Ovary (tissue), 9 donors: ENCODE results near the gene CDC14A. TPM values are rescaled to one million over a fixed set of nuclear protein-coding genes. Genes with fewer than 3 reads are reported as not detected.

ENCODE experiments used
- DNase-seq, 5 donors: peaks; one replicate each; pipeline ENCODE4 v3.0.0-alpha.2; 2019 to 2020
- H3K27ac ChIP-seq, 2 donors: fragments of 200-600 bp; one replicate each; pipeline versions ENCODE4 v1.5.1 to v1.8.0; 2019 to 2022
- H3K27me3 ChIP-seq: fragments of 200-600 bp; one replicate; pipeline ENCODE4 v1.8.0; 2022
- H3K36me3 ChIP-seq: fragments of 200-600 bp; sonication (generic); one replicate; pipeline ENCODE4 v1.5.1; 2019
- H3K4me1 ChIP-seq: one replicate; pipeline ENCODE4 v1.8.1; 2013; ENCODE audit warnings: mild to moderate bottlenecking, moderate library complexity; ENCODE audit not compliant: insufficient read depth
- H3K4me3 ChIP-seq: fragments of 200-600 bp; sonication (generic); one replicate; pipeline ENCODE4 v1.5.1; 2017
- H3K9me3 ChIP-seq, 2 donors: fragments of 200-600 bp in 1 of 2; sonication (generic) in 1 of 2; one replicate each; pipeline versions ENCODE4 v1.5.1 to v1.8.1; 2013 to 2019; ENCODE audit warnings: mild to moderate bottlenecking in 1 of 2, moderate library complexity in 1 of 2
- CTCF ChIP-seq, 3 donors: fragments of 450-650 bp in 2 of 3; fragments of 200-600 bp in 1 of 3; IDR thresholded peaks; one replicate each; pipeline versions ENCODE4 v1.5.1 to v1.8.0; 2016 to 2022; ENCODE audit warnings: antibody characterized with exemption in 3 of 3, mild to moderate bottlenecking in 1 of 3
- EP300 ChIP-seq: sonication (generic); formaldehyde crosslinking; IDR thresholded peaks from one replicate; pipeline ENCODE4 v1.6.1; 2017; ENCODE audit warnings: antibody characterized with exemption
- POLR2A ChIP-seq: fragments of 450-650 bp; IDR thresholded peaks from one replicate; pipeline ENCODE4 v1.6.1; 2017; ENCODE audit warnings: antibody characterized with exemption, mild to moderate bottlenecking, moderate library complexity
- WGBS, 3 donors: extraction: QIAGEN DNeasy Blood & Tissue Kit in 1 of 3; methylation state at CpG; one replicate each; pipeline versions ENCODE4 v1.1.5 to v1.1.7; 2013 to 2017; 5-methylcytosine and 5-hydroxymethylcytosine counted together
- intact Hi-C, 4 donors: fragments of 100-400 bp; cut with DNase I; formaldehyde crosslinking; loops; one replicate each; pipeline versions ENCODE4 v1.11.0 to v1.15.1; 2022 to 2023
- polyA plus RNA-seq, 2 donors: library from polyadenylated mRNA; stranded (reverse); fragments of 200-250 nt in 1 of 2; fragments of 350-450 nt in 1 of 2; fragmentation: Illumina TruSeq in 1 of 2; extraction: RNeasy Lipid Tissue Mini Kit (QIAGEN cat#74804) in 1 of 2; gene quantifications; one replicate each; pipeline ENCODE4 v1.2.3, GENCODE V29; 2013 to 2014
- total RNA-seq, 7 donors: library from RNA; depleted of rRNA in 2 of 7; stranded (reverse); fragments of >200 nt in 2 of 7; fragmentation: NEBNext Ultra II Directional in 3 of 7; extraction: Animal tissue kit (Norgen Biotek cat#: 25700) in 3 of 7; gene quantifications; one replicate each; pipeline versions ENCODE4 v1.1.0 to v1.2.4, GENCODE V29; 2016 to 2023
- donor health status: DM: no; HTN: no; CAD: no; lungs with moderate emphysema.
- donor health status: DM: no; HTN: no; CAD: no.
- donor health status: Bipolar disorder and iron deficiency.
- donor health status: DM: yes; HTN: yes; CAD: no.
- donor health status: DM: no; HTN: no; CAD: no.
- donor health status: DM: yes; HTN: yes; CAD: no.

The CDC14A gene
- total and polyA plus RNA-seq, 9 donors = 4.6 to 47.4 (median 8.6) TPM

GRCh38 chr1:100497796-100498195 lies 145.5 kb downstream of the CDC14A start:
- Histone ChIP-seq H3K36me3 (no peaks in the 10 kb centered on the region), H3K9me3 (no peaks in the 10 kb centered on the region), H3K4me1 (no peaks in the 10 kb centered on the region), H3K4me3 (no peak overlapping the region), H3K27ac (no peak overlapping the region), H3K27me3 (no peaks in the 10 kb centered on the region)
- no peak for TF ChIP-seq POLR2A
- no peak for TF ChIP-seq EP300
- TF ChIP-seq CTCF (IDR thresholded peaks at IDR 0.05) = no peak
- intact Hi-C loops = loop anchor here in 1 of 4 donors (2.0 kb wide), 1 partner anchor 105 kb away; no protein-coding TSS in a partner anchor
- 95 to 96% (median 96%) methylated on average over 4 of the region's 4 CpGs for WGBS, 3 donors
- no peak for DNase-seq

DNA sequence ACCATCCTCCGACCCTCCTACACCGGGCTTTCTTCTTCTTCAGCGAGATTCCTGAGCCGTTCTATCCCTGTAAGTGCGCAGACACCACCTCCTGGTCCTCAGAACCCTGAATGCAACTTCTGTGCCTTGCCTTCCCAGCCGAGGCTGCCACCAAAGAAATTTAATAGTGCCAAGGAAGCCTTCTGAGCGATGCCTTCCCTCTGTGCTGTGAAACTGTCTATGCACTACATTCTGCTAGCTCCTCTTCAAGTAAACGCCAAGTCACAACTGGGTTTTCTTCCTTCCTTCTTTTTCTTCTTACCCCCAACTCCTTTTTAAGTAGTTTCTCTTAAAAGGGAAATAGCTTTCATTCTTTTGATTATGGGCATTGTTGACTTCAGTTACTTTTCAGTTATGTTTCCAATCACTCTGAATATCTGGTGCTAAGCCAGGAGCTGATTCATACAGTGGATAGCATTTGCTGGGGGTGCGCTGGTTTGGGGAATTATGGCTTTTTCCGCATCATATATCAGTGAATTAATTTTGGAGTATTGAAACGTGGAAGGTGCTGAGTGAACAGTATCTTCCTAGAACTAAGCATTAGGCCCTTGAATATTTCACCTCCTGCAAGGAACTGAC lies 147.0 kb downstream of the CDC14A start:
- no peak for DNase-seq
- no peak overlapping the region for H3K27ac ChIP-seq
- no peak overlapping the region for H3K4me3 ChIP-seq
- H3K36me3 ChIP-seq = no peaks in the 10 kb centered on the region
- no peaks in the 10 kb centered on the region for H3K4me1 ChIP-seq
- no peaks in the 10 kb centered on the region for H3K9me3 ChIP-seq
- TF ChIP-seq POLR2A = no peak
- TF ChIP-seq EP300 = no peak
- no peak for TF ChIP-seq CTCF (IDR thresholded peaks at IDR 0.05)
- 93 to 94% (median 93%) methylated on average over 11 of the region's 11 CpGs for WGBS, 3 donors
- no peaks in the 10 kb centered on the region for H3K27me3 ChIP-seq
- intact Hi-C loops = loop anchor here in 1 of 4 donors (2.0 kb wide), 1 partner anchor 103 kb away; no protein-coding TSS in a partner anchor

DNA sequence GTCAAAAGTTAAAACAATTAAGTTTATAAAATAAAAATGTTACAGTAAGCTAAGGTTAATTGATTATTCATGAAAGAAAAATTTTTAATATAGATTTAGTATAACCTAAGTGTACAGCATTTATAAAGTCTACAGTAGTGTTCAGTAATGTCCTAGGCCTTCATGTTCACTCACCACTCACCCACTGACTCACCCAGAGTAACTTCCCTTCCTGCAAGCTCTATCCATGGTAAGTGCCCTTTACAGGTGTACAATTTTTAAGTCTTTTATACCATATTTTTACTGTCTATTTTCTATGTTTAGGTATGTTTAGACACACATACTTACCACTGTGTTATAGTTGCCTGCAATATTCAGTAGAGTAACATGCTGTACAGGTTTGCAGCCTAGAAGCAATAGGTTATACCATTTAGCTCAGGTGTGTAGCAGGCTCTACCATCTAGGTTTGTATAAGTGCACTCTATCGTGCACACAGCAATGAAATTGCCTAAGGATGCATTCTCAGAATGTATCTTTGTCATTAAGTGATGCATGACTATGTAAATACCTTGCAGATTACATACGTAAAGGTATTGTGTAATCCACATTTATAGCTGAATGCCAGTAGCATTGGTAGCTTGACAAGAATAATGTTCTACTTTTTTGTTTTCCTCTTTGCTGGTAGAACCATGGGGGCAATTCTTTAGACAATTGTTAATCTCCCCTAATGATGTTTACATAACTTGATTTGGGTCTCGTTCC lies 149.9 kb downstream of the CDC14A start:
- Histone ChIP-seq H3K4me3 (no peak overlapping the region), H3K9me3 (no peaks in the 10 kb centered on the region), H3K27ac (no peak overlapping the region), H3K36me3 (no peaks in the 10 kb centered on the region), H3K27me3 (no peaks in the 10 kb centered on the region), H3K4me1 (no peaks in the 10 kb centered on the region)
- TF ChIP-seq EP300 (no peak), CTCF (IDR thresholded peaks at IDR 0.05) (no peak), POLR2A (no peak)
- no peak for DNase-seq
- intact Hi-C loops = no loop called here
- WGBS, 3 donors = 68 to 71% (median 69%) methylated on average over 3 of the region's 3 CpGs

DNA sequence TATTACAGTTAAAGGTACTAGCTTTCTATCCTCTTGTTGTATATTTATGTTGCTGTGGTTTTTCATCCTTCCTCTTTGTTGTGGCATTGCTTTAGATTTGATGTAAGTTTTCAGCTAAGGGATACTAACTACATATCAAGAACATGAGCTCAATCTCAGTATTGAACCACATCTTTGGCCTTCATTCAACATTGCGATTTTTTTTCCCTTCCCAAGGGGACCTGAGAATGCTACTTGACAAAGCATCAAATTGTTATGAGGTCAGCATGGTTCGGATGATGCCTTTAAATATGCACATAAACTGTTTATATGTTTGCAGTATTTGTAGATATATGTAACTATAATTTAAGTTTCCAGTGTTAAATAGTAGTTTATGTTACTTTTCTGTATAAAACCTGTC lies 153.9 kb downstream of the CDC14A start:
- WGBS, 3 donors = 89 to 92% (median 92%) methylated on average over 2 of the region's 2 CpGs
- H3K27me3 ChIP-seq = no peaks in the 10 kb centered on the region
- no peak overlapping the region for H3K27ac ChIP-seq
- H3K36me3 ChIP-seq = no peaks in the 10 kb centered on the region
- intact Hi-C loops = no loop called here
- DNase-seq = no peak
- peaks cover 6% of the 10 kb centered on the region for H3K4me1 ChIP-seq
- H3K9me3 ChIP-seq = no peaks in the 10 kb centered on the region
- H3K4me3 ChIP-seq = no peak overlapping the region
- TF ChIP-seq CTCF (IDR thresholded peaks at IDR 0.05) (no peak), POLR2A (no peak), EP300 (no peak)
